GM12875 (cell line): ENCODE measurements around the gene WDR83.
"Not testable (repeated sequence)": the region's sequence is repeated elsewhere in the genome, so short reads cannot be mapped to it uniquely, and the experiment has no call there.

Source experiments
- H3K4me3 ChIP-seq: one replicate; pipeline ENCODE4 v1.5.1; 2011; ENCODE audit warnings: low read depth, low read length, control low read depth
- CTCF ChIP-seq: IDR thresholded peaks from 2 replicates; pipeline ENCODE4 v1.5.1; 2011; ENCODE audit warnings: low read depth, mild to moderate bottlenecking, control low read depth, inconsistent platforms, low read length, moderate library complexity, borderline replicate concordance; ENCODE audit not compliant: insufficient read depth

Gene WDR83

GRCh38 chr19:12675399-12675798 lies 8.8 kb downstream of the WDR83 start:
- TF ChIP-seq CTCF = no peak
- H3K4me3 ChIP-seq = no peak overlapping the region

- H3K4me3 ChIP-seq = no peak overlapping the region
- no peak for TF ChIP-seq CTCF
Observed at GRCh38 chr19:12675940-12676339, 9.3 kb downstream of the WDR83 start.

- TF ChIP-seq CTCF = peak; percentile 95
- no peak overlapping the region for H3K4me3 ChIP-seq
Observed at GRCh38 chr19:12676384-12676792, 9.8 kb downstream of the WDR83 start.

GRCh38 chr19:12676928-12677327 lies 10.3 kb downstream of the WDR83 start:
- no peak overlapping the region for H3K4me3 ChIP-seq
- TF ChIP-seq CTCF = no peak

- H3K4me3 ChIP-seq = not testable (repeated sequence)
Observed at GRCh38 chr19:12678039-12678438, 11.4 kb downstream of the WDR83 start.

GRCh38 chr19:12680034-12680433 lies 13.4 kb downstream of the WDR83 start:
- H3K4me3 ChIP-seq = no peak overlapping the region
- TF ChIP-seq CTCF = no peak

GRCh38 chr19:12681074-12681987 lies 14.7 kb downstream of the WDR83 start, which contains the start of gene DHPS:
Gene DHPS, minus strand, starts transcription at chr19:12681880. Its CDS starts 114 bp downstream, at chr19:12681766.
- no peak for TF ChIP-seq CTCF
- peak within 1 kb of the TSS; percentile 97 for H3K4me3 ChIP-seq

- no peak for TF ChIP-seq CTCF
- H3K4me3 ChIP-seq = no peak overlapping the region
Observed at GRCh38 chr19:12685831-12686230, 19.2 kb downstream of the WDR83 start.
